ENCODE data around the gene SMLR1.

SMLR1 gene

DNA sequence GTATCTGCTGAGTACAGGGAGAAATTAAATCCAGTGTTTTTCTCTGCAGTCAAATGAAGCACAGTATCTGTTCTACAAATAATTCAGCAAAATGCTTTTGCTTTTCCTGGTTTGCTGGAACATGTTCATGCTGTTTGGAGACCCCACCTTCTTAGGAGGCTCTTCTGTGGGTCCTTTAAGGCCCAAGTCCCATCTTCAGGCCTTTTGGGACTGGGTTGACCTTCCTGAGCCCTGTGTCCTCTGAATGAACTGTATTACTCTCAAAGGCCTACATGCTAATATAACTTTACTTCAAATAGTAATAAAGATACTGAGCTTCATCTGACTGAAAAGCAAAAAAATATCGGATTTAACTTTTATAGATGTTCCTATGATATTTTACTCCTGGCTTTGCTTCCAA is 19.3 kb downstream of the SMLR1 start:
- Histone ChIP-seq H3K27me3 (ENCODE audit: control insufficient read depth, insufficient read depth, low read length) (no peaks in the 10 kb centered on the region), H3K4me1 (ENCODE audit: control insufficient read depth, insufficient read depth, low read length) (no peaks in the 10 kb centered on the region), H3K9ac (ENCODE audit: low read length) (no peak overlapping the region), H3K9me3 (ENCODE audit: control insufficient read depth, low read length) (no peaks in the 10 kb centered on the region), H3K36me3 (ENCODE audit: control insufficient read depth, insufficient read depth, low read length) (no peaks in the 10 kb centered on the region), H3K4me3 (ENCODE audit: low read length) (no peak overlapping the region)

DNA sequence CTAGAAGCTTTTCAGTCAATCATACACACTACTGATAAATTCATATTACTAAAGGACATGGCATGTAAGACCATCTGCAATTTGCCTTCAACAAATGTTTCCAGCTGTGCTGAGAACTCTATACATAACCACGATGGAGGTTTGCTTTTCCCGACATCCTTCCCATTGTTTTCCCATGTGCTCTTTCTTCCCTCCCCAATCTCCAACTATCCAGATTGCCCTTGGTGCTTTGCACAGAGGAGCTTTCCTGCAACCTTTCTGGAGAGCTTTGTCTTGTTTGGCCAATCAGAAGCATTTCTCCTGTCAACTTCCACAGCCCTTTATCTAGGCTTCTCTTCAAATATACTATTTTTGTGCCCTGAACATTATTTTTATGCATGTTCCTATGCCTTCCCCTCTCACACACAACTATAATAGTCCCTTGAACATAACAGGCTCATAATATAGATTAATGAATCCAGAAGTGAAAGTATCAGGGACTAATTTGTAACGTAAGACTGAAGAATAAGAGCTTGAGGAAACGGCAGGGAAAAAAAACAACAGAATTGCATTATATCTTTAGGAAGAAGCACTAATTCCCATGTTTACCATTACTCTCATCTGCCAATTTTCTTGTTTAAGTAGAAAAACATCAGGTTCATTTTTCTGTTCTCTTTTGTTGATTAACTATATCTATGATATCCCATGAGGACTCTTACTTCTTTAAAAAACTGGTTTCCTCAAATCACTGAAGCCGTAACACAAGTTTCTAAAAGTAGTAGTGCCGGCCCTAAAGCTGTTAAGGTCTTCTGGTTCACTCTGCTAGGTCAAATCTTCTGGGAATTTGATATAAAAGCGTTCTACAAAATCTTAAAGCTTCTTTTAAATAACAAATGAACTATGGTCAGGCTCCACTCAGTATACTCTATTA is 20.1 kb downstream of the SMLR1 start:
- no peaks in the 10 kb centered on the region for H3K4me1 ChIP-seq (ENCODE audit: control insufficient read depth, insufficient read depth, low read length)
- no peak overlapping the region for H3K4me3 ChIP-seq (ENCODE audit: low read length)
- peaks cover 3% of the 10 kb centered on the region for H3K27me3 ChIP-seq (ENCODE audit: control insufficient read depth, insufficient read depth, low read length)
- H3K36me3 ChIP-seq (ENCODE audit: control insufficient read depth, insufficient read depth, low read length) = no peaks in the 10 kb centered on the region
- no peaks in the 10 kb centered on the region for H3K9me3 ChIP-seq (ENCODE audit: control insufficient read depth, low read length)
- no peak overlapping the region for H3K9ac ChIP-seq (ENCODE audit: low read length)

DNA sequence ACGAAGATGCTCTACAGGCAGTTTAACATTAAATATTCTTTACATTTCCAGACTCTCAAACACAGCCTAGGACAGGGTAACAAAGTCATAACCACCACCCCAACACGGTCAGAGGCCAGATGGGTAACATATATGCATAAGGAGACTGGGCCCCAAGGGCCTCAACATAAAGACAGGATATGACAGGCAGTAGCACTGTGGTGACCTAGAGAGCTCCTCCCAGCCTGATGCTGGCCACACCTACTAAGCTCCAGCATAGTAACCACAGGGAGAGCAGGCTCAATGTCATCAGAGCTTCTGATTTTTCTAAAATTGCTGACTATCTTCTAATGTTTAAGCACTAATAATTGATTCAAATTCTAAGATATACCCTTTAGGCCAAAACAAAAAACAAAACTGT is 21.7 kb downstream of the SMLR1 start:
- H3K9me3 ChIP-seq (ENCODE audit: control insufficient read depth, low read length) = no peaks in the 10 kb centered on the region
- no peak overlapping the region for H3K4me3 ChIP-seq (ENCODE audit: low read length)
- H3K4me1 ChIP-seq (ENCODE audit: control insufficient read depth, insufficient read depth, low read length) = no peaks in the 10 kb centered on the region
- H3K9ac ChIP-seq (ENCODE audit: low read length) = no peak overlapping the region
- peaks cover 3% of the 10 kb centered on the region for H3K27me3 ChIP-seq (ENCODE audit: control insufficient read depth, insufficient read depth, low read length)
- H3K36me3 ChIP-seq (ENCODE audit: control insufficient read depth, insufficient read depth, low read length) = no peaks in the 10 kb centered on the region

DNA sequence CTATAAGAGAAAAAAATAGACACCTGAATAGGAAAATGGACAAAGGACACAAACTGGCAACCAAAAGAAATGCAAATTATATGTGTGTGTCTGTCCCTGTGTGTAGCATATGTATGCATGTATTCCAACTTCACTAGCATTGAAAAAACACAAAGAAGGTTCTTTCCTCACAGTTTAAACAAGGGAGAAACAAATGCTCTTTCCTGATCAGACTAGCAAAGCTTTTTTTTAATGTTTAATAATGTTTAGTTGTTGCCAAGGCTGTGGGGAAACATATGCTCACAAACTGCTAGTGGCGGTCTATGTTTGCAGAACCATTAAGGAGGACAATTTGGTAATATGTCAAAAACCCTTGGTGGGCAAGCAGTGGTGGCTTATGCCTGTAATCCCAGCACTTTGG is 22.4 kb downstream of the SMLR1 start:
- H3K4me3 ChIP-seq (ENCODE audit: low read length) = no peak overlapping the region
- H3K36me3 ChIP-seq (ENCODE audit: control insufficient read depth, insufficient read depth, low read length) = no peaks in the 10 kb centered on the region
- H3K27me3 ChIP-seq (ENCODE audit: control insufficient read depth, insufficient read depth, low read length) = peaks cover 3% of the 10 kb centered on the region
- H3K4me1 ChIP-seq (ENCODE audit: control insufficient read depth, insufficient read depth, low read length) = no peaks in the 10 kb centered on the region
- H3K9me3 ChIP-seq (ENCODE audit: control insufficient read depth, low read length) = no peaks in the 10 kb centered on the region
- H3K9ac ChIP-seq (ENCODE audit: low read length) = no peak overlapping the region

DNA sequence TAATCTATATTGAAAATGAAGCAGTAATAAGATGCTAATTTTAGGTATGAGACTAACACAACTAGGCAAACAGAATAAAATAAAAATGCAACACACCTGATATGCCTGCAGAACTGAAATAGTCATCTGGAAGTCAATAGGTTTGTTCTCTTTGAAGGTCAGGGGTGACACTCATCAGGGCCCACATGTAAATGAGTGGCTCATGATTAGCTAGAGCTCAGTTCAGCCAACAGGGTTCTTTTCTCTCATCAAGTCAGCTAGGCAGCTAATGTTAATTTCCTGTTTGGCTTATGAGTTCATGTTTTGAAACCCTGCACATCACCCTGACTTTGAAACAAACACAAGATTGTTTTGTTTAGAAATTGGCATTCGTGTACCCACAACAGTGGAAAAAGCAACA is 23.8 kb downstream of the SMLR1 start:
- no peak overlapping the region for H3K4me3 ChIP-seq (ENCODE audit: low read length)
- H3K27me3 ChIP-seq (ENCODE audit: control insufficient read depth, insufficient read depth, low read length) = peaks cover 3% of the 10 kb centered on the region
- no peaks in the 10 kb centered on the region for H3K4me1 ChIP-seq (ENCODE audit: control insufficient read depth, insufficient read depth, low read length)
- H3K9ac ChIP-seq (ENCODE audit: low read length) = no peak overlapping the region
- no peaks in the 10 kb centered on the region for H3K36me3 ChIP-seq (ENCODE audit: control insufficient read depth, insufficient read depth, low read length)
- no peaks in the 10 kb centered on the region for H3K9me3 ChIP-seq (ENCODE audit: control insufficient read depth, low read length)

DNA sequence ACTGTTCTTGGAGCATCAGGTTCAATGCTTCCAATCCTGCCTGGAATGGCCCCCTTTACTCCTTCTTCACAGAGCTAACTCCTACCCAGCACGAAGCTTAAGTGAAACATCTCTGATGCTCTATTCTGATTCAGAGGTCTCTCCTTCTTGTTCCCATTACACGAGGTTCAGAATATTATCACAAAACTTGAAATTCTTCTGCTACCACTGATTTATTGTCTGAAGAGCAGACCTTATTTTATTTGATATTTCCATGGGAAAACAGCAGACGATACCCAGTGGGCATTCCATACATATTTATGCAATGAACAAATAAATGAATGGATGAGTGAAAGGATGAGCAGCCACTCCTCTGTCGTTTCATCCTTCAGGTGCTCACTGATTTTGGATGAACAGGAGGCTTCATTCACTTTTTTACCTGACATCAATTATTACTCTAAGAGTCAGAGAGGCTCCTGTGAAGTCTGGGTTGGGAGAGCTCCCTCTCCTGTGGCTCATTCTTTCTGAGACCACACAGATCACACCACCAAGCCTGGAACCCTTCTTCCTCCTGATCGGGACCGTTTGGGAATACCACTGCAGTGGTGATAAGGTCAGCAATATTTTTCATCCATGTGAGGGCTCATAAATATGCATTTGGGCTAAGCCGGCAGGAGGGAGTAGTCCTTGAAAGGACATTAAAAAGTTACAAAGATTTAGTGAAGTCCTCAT is 25.8 kb downstream of the SMLR1 start:
- no peak overlapping the region for H3K9ac ChIP-seq (ENCODE audit: low read length)
- H3K4me1 ChIP-seq (ENCODE audit: control insufficient read depth, insufficient read depth, low read length) = no peaks in the 10 kb centered on the region
- H3K9me3 ChIP-seq (ENCODE audit: control insufficient read depth, low read length) = no peaks in the 10 kb centered on the region
- peaks cover 6% of the 10 kb centered on the region for H3K27me3 ChIP-seq (ENCODE audit: control insufficient read depth, insufficient read depth, low read length)
- H3K4me3 ChIP-seq (ENCODE audit: low read length) = no peak overlapping the region
- H3K36me3 ChIP-seq (ENCODE audit: control insufficient read depth, insufficient read depth, low read length) = no peaks in the 10 kb centered on the region

DNA sequence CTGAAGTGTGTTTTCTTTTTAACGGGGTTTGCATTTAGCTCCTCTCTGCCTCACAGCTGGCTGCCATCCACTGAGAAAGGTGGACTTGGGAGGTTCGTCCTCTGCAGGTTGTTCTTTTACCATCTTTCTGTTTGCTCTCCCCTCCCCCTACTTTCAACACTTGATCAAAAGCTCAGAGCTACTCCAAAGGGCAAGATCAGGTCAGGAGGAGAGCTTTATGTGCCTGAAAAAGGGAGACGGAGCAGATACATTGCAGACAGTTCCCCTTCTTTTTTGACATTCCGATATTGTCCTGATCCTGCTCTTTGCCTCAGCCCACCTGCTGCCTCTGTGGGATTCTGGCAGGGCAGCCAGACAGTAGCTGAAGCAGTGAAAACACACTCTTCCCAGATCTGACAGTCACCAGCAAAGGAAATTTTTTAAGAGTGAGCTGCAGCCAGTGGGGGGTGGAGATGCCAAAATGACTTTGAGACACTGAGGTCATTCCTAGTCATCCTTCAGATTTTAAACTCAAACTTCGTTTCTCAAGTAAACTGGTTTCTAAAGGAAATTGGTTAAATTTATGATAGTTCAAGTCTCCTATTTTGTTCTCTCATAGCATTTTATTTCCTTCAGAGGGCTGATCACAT is 26.5 kb downstream of the SMLR1 start:
- Histone ChIP-seq H3K9me3 (ENCODE audit: control insufficient read depth, low read length) (no peaks in the 10 kb centered on the region), H3K4me3 (ENCODE audit: low read length) (no peak overlapping the region), H3K4me1 (ENCODE audit: control insufficient read depth, insufficient read depth, low read length) (no peaks in the 10 kb centered on the region), H3K36me3 (ENCODE audit: control insufficient read depth, insufficient read depth, low read length) (no peaks in the 10 kb centered on the region), H3K27me3 (ENCODE audit: control insufficient read depth, insufficient read depth, low read length) (peaks cover 8% of the 10 kb centered on the region), H3K9ac (ENCODE audit: low read length) (no peak overlapping the region)

DNA sequence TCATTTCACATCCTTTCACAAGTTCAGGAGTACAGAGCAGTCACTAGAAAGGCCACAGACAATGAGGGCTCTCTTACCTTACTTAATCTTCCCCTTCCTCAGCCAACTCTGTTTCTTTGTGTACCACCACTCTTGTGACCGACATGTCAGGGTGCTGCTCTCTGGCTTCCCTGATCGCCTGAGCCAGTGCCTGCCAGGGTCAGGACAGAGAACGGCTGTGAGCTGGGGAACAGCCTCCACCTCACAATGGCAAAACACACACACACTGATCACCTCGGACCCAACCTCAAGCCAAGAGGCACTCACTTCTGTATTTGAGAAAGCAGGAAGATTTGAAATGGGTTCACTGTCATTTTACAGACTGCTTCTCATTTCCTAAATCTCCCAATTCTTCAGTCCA is 30.8 kb downstream of the SMLR1 start:
- H3K9me3 ChIP-seq (ENCODE audit: control insufficient read depth, low read length) = no peaks in the 10 kb centered on the region
- no peaks in the 10 kb centered on the region for H3K4me1 ChIP-seq (ENCODE audit: control insufficient read depth, insufficient read depth, low read length)
- no peak overlapping the region for H3K4me3 ChIP-seq (ENCODE audit: low read length)
- H3K9ac ChIP-seq (ENCODE audit: low read length) = no peak overlapping the region
- peaks cover 6% of the 10 kb centered on the region for H3K27me3 ChIP-seq (ENCODE audit: control insufficient read depth, insufficient read depth, low read length)
- no peaks in the 10 kb centered on the region for H3K36me3 ChIP-seq (ENCODE audit: control insufficient read depth, insufficient read depth, low read length)

DNA sequence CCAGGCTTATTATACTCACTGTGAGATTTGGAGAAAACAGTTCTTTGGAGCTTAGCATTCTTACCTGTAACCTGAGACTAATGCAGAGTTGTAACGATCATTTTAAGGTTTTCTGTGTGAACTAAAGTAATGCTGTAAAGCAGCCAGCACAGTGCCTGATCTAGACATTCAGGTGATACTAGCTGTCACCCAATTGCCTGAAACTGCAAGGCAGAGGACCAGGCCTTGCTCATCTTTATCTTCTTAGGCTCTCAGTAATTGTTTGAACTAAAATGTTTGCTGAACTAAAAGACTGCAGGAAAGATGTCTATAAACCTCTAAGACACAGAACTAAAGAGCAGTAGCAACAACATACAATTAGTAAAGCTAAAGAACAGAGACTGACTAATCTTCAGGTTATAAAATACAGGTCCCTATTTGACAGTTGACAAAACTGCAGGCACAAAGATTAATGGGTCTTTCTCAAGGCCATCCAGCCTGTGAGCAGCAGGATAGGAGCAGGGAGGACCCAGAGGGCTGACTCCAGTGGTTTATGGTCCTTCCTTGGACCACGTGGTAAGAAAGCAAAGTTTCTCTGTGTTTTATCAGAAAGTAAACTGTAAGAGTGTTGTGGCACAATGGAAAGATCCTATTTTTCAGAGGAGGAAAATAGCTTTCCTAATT is 31.4 kb downstream of the SMLR1 start:
- Histone ChIP-seq H3K4me1 (ENCODE audit: control insufficient read depth, insufficient read depth, low read length) (no peaks in the 10 kb centered on the region), H3K27me3 (ENCODE audit: control insufficient read depth, insufficient read depth, low read length) (peaks cover 6% of the 10 kb centered on the region), H3K36me3 (ENCODE audit: control insufficient read depth, insufficient read depth, low read length) (no peaks in the 10 kb centered on the region), H3K4me3 (ENCODE audit: low read length) (no peak overlapping the region), H3K9ac (ENCODE audit: low read length) (no peak overlapping the region), H3K9me3 (ENCODE audit: control insufficient read depth, low read length) (no peaks in the 10 kb centered on the region)

DNA sequence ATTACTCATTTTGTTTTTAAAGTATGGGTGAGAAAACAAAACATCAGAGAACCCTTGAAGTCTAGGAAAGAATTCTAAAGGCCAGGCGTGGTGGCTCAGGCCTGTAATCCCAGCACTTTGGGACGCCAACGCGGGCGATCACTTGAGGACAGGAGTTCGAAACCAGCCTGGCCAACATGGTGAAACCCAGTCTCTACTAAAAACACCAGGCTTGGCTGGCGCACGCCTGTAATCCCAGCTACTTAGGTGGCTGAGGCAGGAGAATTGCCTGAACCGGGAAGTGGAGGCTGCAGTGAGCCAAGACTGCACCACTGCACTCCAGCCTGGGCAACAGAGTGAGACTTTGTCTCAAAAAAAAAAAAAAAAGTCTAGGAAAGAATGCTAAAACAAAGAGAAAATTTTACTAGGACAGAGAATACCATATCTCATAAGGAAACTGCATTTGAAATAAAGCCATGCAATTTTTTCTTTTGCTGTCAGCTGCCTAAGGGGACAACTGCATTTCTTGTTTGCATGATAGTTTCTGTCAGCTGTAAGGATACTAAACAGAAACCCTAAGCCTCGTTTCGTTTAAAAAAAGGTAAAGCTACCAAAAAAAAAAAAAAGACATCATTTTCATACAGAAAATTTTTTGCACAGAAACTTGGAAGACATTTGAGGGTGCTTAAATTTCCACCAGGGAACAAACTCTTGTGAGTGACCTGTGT is 32.1 kb downstream of the SMLR1 start:
- Histone ChIP-seq H3K9ac (ENCODE audit: low read length) (no peak overlapping the region), H3K4me3 (ENCODE audit: low read length) (no peak overlapping the region), H3K4me1 (ENCODE audit: control insufficient read depth, insufficient read depth, low read length) (no peaks in the 10 kb centered on the region)

DNA sequence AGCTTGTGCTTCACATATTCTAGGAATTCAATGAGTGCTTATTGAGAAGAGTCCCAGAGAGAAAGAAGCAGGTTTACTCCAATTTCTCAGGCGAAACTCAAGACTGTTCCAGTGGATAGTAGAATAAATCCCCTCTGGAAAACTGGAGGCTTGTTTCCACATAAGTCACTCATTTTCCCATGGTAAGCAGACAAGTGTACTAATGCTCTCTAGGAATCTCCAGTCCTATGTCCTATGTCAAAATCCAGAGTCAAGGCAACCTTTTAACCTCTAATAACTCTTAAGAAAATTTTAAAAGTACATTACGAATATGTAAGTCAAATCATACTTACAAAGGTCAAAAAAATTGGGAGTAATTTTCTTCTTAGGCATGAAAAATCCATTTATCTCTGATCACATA is 35.2 kb downstream of the SMLR1 start:
- peaks cover 6% of the 10 kb centered on the region for H3K27me3 ChIP-seq (ENCODE audit: control insufficient read depth, insufficient read depth, low read length)
- H3K36me3 ChIP-seq (ENCODE audit: control insufficient read depth, insufficient read depth, low read length) = no peaks in the 10 kb centered on the region
- no peak overlapping the region for H3K9ac ChIP-seq (ENCODE audit: low read length)
- H3K4me3 ChIP-seq (ENCODE audit: low read length) = no peak overlapping the region
- no peaks in the 10 kb centered on the region for H3K4me1 ChIP-seq (ENCODE audit: control insufficient read depth, insufficient read depth, low read length)
- no peaks in the 10 kb centered on the region for H3K9me3 ChIP-seq (ENCODE audit: control insufficient read depth, low read length)

More for the DNA sequence above, 32.1 kb downstream of the SMLR1 start:
- Histone ChIP-seq H3K9me3 (ENCODE audit: control insufficient read depth, low read length) (no peaks in the 10 kb centered on the region), H3K36me3 (ENCODE audit: control insufficient read depth, insufficient read depth, low read length) (no peaks in the 10 kb centered on the region), H3K27me3 (ENCODE audit: control insufficient read depth, insufficient read depth, low read length) (peaks cover 6% of the 10 kb centered on the region)
